ENCODE results near the gene MDFI.
A peak's percentile ranks its signal among the peaks of the same experiment; 100 is the strongest.

Gene MDFI, protein sequence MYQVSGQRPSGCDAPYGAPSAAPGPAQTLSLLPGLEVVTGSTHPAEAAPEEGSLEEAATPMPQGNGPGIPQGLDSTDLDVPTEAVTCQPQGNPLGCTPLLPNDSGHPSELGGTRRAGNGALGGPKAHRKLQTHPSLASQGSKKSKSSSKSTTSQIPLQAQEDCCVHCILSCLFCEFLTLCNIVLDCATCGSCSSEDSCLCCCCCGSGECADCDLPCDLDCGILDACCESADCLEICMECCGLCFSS

DNA sequence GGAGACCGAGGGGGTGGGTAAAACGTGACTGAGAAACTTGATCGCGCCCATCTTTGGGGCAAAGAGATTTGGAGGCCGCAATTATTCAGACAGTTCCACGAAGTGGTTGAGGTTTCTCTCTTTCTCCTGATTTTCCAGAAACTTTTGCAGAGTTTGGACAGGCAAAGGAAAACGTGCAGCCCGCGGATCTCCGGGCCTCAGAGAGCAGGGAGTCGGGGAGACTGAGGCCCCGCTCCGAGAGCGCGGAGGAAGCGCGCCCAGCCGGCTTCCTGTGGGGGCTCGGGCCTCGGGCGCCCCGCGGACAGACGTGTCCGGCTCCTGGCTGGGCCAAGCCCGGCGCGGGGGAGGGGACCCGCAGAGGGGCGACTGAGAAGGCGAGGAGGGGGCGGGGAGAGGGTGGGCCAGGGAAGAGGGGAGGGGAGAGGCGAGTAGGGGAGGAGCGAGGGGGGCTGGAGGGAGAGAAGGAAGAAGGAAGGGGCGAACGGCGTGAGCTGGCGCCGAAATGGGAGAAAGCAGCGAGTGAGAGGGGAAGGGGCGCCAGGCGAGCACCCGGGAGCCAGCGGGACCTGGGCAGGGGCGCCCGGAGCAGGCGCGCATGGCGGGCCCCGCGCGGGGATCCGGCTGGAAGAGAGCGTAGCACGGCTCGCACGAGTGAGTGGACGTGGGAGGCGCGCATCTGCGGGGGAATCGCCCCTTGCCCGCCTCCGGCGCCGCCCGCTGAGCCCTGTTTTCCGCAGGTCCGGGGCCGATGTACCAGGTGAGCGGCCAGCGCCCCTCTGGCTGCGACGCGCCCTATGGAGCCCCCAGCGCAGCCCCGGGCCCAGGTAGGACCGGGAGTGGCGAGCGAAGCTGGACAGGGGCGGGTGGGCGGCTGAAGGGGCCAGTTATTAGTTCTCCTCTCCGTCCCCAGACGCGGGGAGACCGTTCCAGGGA lies at the start of gene MDFI:
TSS of gene MDFI (plus strand) at position 467 of the 933 bp plus-strand sequence. CDS start at position 749, 282 bp downstream.
- DNase-seq (ENCODE audit: low read depth) = no peak

DNA sequence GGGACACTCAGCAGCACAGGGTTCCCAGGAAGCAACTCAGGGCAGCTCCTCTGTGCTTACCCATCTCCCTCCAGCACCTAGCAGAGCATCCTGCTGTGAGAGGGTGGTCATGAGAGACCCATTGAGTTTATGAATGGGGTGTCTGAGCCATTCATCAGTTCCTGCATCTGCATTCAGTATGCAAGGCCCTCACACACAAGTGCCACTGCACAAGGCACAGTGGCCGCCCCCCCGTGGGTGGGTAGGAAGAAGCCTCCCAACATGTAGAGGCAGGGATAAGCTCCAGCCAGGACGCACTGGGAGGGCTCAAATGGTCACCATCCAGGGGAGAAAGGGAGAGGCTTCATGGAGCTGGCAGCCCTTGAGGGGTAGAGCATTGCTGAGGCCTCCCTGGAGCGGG lies 49.0 kb upstream of the MDFI start:
- no peak for DNase-seq (ENCODE audit: low read depth)

- DNase-seq (ENCODE audit: low read depth) = no peak
These were observed 48.3 kb upstream of the MDFI start for GRCh38 chr6:41589636-41590622.

- no peak for DNase-seq (ENCODE audit: low read depth)
These were observed 47.1 kb upstream of the MDFI start for GRCh38 chr6:41591122-41591521.

DNA sequence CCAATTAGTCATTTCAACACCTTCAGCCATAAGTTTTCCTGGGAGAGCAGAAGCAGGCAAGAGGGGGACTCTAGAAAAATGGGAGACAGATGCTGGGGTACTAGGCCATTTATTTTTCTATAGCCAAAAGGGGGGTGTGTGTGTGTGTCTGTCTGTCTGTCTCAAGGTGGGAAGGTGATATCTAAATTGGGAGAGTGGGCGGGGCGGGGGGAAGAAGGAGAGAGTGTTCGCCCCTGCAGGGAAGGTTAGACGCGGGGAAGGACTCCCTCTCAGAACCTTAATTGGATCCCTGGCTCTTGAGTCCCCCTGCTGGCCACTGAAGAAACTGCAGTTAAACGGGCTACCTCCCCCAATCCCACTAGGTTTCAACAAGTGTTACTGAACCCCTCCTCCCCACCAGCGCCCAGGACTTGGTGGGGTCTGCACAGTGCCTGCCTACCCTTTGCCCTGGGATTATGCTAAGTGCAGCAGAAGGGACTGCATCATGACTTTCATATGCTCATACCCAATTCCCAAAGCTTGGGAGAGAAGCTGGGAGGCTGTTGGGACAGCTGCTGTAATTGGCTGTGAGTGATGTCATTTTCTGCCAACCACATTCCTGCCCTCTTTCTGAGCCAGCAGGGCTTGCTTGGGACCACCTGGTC lies 46.3 kb upstream of the MDFI start:
- DNase-seq (ENCODE audit: low read depth) = peak; percentile 60

GRCh38 chr6:41593406-41593805 lies 44.9 kb upstream of the MDFI start:
- DNase-seq (ENCODE audit: low read depth) = no peak

DNA sequence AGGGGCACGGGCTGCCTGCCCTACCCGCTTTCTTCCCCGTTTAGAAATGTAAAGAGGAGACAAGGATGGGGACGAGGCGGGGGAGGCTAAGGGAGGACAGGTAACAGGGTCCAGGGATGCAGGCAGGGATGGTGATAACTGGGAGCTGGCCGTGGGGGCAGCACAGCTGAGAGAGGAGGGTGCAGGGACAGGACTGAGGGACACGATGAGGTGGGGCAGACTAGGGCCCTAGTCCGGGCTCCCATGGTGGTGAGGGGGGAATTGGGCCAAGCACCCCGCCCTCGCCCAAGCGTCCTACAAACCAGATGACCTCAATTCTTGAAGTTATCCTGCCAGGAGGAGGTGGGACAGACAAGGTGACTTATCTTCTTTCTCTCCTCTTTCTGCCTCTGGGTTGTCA lies 44.4 kb upstream of the MDFI start:
- DNase-seq (ENCODE audit: low read depth) = no peak

- no peak for DNase-seq (ENCODE audit: low read depth)
These were observed 43.9 kb upstream of the MDFI start for GRCh38 chr6:41594326-41594725.

GRCh38 chr6:41594766-41595165 lies 43.5 kb upstream of the MDFI start:
- no peak for DNase-seq (ENCODE audit: low read depth)

DNA sequence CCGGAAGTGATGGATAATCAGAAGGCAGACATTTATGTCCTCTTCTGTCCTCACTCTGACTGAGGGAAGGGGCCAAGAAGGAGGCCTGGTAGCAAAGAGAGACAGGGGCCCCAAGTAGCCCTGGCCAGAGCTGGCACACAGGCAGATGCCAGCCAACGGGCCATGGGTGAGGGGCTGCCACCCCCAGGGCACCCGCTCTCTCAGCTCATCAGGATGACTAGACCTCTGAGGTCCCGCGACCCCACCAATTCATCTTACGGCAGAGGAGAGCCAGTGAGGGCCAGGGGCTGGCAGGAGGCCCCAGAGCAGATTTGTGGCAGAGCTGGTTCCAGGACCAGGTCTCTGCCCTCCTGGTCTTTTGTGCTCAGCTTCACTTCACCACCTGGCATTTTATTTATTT lies 43.1 kb upstream of the MDFI start:
- no peak for DNase-seq (ENCODE audit: low read depth)

DNA sequence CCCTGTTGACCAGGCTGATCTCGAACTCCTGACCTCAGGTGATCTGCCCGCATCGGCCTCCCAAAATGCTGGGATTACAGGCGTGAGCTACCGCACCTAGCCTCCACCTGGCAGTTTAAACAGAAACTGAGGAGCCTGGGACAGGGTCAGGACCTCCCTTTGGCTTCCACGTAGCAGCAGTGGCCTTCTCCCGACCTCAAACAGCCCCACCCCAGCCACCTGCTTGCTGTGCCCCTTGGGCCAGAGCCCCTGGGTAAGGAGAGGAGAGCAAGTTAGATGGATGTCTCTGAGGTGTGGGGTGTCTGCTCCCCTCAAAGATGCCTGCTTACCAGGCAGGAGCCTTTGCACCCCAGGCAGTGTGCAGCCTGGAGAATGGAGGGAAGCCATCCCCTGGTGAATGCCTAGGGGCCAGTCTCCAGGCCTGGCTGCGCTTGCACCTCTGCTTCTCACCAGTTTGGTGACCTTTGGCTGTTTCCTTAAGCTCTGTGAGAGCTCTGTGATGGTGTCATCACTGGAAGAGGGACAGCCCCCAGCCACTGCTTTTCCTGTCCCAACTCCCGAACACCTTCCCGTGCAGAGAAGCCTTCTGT lies 42.1 kb upstream of the MDFI start:
- no peak for DNase-seq (ENCODE audit: low read depth)

DNA sequence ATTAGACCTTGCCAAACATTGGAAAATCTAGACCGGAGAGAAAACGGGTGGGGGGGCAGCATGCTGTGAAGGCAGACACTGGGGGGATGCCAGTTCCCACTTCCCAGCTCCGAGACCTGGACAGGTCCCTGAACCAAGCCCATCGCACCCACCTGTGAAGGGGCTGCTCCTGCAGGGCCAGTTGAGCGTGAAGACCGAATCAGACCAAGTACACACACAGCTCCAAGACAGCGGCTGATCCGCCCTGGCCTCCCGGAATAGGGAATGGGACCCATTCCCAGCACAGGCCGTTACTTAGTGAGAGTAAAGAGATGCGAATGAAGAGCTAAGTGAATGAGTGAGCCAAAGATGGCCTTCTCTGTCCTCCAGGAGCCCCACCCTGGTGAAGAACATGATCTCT lies 41.5 kb upstream of the MDFI start:
- DNase-seq (ENCODE audit: low read depth) = no peak

DNA sequence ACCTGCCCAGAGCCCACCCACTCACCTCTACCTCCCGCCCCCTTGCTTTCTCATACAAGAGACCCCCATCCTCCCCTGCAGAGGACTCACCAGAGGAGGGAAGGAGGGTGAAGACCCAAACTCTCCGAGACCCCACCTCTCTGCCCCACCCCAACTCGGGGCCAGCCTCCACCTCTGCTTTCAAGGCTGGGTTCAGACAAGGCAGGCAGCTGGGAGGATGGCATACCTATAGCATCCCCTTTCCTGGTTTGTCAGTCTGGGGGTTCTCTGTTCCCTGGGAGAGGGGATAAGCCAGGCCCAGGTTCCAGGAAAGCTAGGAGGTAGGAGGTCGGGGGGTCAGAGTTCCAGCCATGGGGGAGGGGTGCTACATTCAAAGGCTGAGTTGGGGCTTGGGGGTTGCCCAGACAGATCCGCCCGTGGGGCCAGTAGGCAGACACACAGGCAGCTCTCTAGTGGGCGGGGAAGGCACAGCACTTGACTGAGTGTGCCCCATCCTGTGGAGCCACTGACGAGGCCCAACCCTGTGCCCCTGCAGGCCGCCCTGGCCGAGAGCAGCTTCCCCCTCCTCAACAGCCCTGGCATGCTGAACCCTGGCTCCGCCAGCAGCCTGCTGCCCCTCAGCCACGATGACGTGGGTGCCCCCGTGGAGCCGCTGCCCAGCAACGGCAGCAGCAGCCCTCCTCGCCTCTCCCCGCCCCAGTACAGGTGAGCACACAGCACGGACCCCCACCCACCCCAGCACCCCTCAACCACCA lies 40.8 kb upstream of the MDFI start:
- no peak for DNase-seq (ENCODE audit: low read depth)

GRCh38 chr6:41598670-41599014 lies 39.6 kb upstream of the MDFI start:
- DNase-seq (ENCODE audit: low read depth) = no peak

- no peak for DNase-seq (ENCODE audit: low read depth)
These were observed 39.0 kb upstream of the MDFI start for GRCh38 chr6:41599015-41599851.

DNA sequence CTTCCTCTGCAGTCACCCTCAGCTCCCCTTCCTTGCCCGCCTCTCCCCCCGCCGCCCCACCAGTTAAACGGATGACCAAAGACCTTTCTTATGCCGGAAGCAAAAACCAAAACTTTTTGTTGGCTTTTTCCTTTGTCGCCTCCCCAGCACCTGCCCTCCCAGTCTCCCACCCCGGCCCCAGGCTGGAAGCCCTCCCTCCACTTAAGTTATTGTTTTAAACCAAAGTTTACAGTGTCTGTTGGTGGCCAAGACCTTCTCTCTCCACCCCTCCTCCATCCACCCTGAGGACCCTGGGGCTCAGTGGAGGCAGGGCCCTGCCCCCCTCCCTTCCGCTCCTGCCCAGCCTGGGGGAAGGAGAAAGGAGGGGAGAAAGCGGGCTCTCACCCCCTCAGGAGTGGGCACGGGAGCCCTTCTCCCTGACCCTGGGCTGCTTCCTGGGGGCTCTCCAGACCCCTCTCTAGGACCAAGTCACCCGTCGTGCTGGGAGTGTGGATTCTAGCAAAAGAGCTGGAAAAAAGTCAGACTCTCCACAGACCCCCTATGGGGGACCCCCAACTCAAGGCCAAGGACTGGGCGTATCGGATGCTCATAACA lies 38.3 kb upstream of the MDFI start:
- no peak for DNase-seq (ENCODE audit: low read depth)

GRCh38 chr6:41600499-41601247 lies 37.6 kb upstream of the MDFI start:
- no peak for DNase-seq (ENCODE audit: low read depth)

GRCh38 chr6:41601248-41601549 lies 37.1 kb upstream of the MDFI start:
- DNase-seq (ENCODE audit: low read depth) = no peak

- DNase-seq (ENCODE audit: low read depth) = no peak
These were observed 35.9 kb upstream of the MDFI start for GRCh38 chr6:41602422-41602743.
